Embryonic facial prominence (tissue), 1 donor: ENCODE results near the gene TLDC2.
"Not testable (repeated sequence)": the region's sequence is repeated elsewhere in the genome, so short reads cannot be mapped to it uniquely, and the experiment has no call there.

Experiments
- DNase-seq: peaks from one replicate; pipeline ENCODE4 v3.0.0-alpha.2; 2016; ENCODE audit errors: extremely low spot score

TLDC2 gene

GRCh38 chr20:36906086-36906485 lies 30.1 kb downstream of the TLDC2 start:
- not testable (repeated sequence) for DNase-seq

GRCh38 chr20:36908603-36909002 lies 32.7 kb downstream of the TLDC2 start:
- DNase-seq, result no peak

GRCh38 chr20:36916199-36916598 lies 40.3 kb downstream of the TLDC2 start:
- no peak for DNase-seq

- no peak for DNase-seq
These were observed 41.3 kb downstream of the TLDC2 start for GRCh38 chr20:36917240-36917639.

GRCh38 chr20:36917943-36918342 lies 42.0 kb downstream of the TLDC2 start:
- no peak for DNase-seq

GRCh38 chr20:36919715-36920333 lies 43.9 kb downstream of the TLDC2 start:
- DNase-seq, result peak; percentile 21

GRCh38 chr20:36920334-36920730 lies 44.4 kb downstream of the TLDC2 start:
- no peak for DNase-seq

GRCh38 chr20:36924167-36925045 lies 48.5 kb downstream of the TLDC2 start:
- DNase-seq, result no peak

- DNase-seq, result no peak
These were observed 49.3 kb downstream of the TLDC2 start for GRCh38 chr20:36925234-36925633.

GRCh38 chr20:36926653-36927200 lies 50.8 kb downstream of the TLDC2 start:
- DNase-seq, result no peak

GRCh38 chr20:36927704-36928103 lies 51.8 kb downstream of the TLDC2 start:
- DNase-seq, result no peak

- DNase-seq, result no peak
These were observed 53.4 kb downstream of the TLDC2 start for GRCh38 chr20:36929290-36929689.

GRCh38 chr20:36929691-36930090 lies 53.8 kb downstream of the TLDC2 start:
- DNase-seq, result no peak

GRCh38 chr20:36932067-36932466 lies 56.1 kb downstream of the TLDC2 start:
- not testable (repeated sequence) for DNase-seq

- no peak for DNase-seq
These were observed 56.8 kb downstream of the TLDC2 start for GRCh38 chr20:36932476-36933426.

- not testable (repeated sequence) for DNase-seq
These were observed 57.6 kb downstream of the TLDC2 start for GRCh38 chr20:36933571-36933970.

- DNase-seq, result no peak
These were observed 60.4 kb downstream of the TLDC2 start for GRCh38 chr20:36936341-36936740.

GRCh38 chr20:36936761-36937401 lies 60.9 kb downstream of the TLDC2 start:
- DNase-seq, result not testable (repeated sequence)

GRCh38 chr20:36937402-36937770 lies 61.4 kb downstream of the TLDC2 start:
- DNase-seq, result no peak

- no peak for DNase-seq
These were observed 65.5 kb downstream of the TLDC2 start for GRCh38 chr20:36941401-36941835.
